Ascending aorta (tissue), 2 donors: ENCODE measurements around the gene PLXNA1. TPM values are rescaled to one million over a fixed set of nuclear protein-coding genes. Genes with fewer than 3 reads are reported as not detected.

Source experiments
- DNase-seq, 2 donors: peaks; one replicate each; pipeline ENCODE4 v3.0.0-alpha.2; 2019; ENCODE audit warnings: low spot score in 2 of 2
- H3K27ac ChIP-seq, 2 donors: fragments of 200-600 bp; sonication (generic); one replicate each; pipeline ENCODE4 v1.5.1; 2016 to 2017; ENCODE audit warnings: mild to moderate bottlenecking in 1 of 2
- H3K27me3 ChIP-seq: fragments of 200-600 bp; sonication (generic); one replicate; pipeline ENCODE4 v1.5.1; 2017
- H3K36me3 ChIP-seq, 2 donors: fragments of 200-600 bp; sonication (generic); one replicate each; pipeline ENCODE4 v1.5.1; 2016
- H3K4me1 ChIP-seq, 2 donors: fragments of 200-600 bp; sonication (generic); one replicate each; pipeline ENCODE4 v1.5.1; 2016 to 2017; ENCODE audit warnings: mild to moderate bottlenecking in 1 of 2
- H3K4me3 ChIP-seq, 2 donors: fragments of 200-600 bp; sonication (generic); one replicate each; pipeline ENCODE4 v1.5.1; 2016 to 2017; ENCODE audit warnings: mild to moderate bottlenecking in 1 of 2
- H3K9me3 ChIP-seq, 2 donors: fragments of 200-600 bp; sonication (generic); one replicate each; pipeline ENCODE4 v1.5.1; 2016
- CTCF ChIP-seq, 3 experiments: fragments of 200-600 bp in 2 of 3; fragments of 450-650 bp in 1 of 3; sonication (generic) in 2 of 3; IDR thresholded peaks; one replicate each; pipeline ENCODE4 v1.5.1; 2016 to 2019; ENCODE audit warnings: antibody characterized with exemption in 3 of 3, mild to moderate bottlenecking in 1 of 3, moderate library complexity in 1 of 3
- intact Hi-C: fragments of 100-400 bp; cut with DNase I; formaldehyde crosslinking; loops from one replicate; pipeline ENCODE4 v1.15.1; 2023
- total RNA-seq: library from RNA; depleted of rRNA; stranded (reverse); fragments of >200 nt; gene quantifications from one replicate; pipeline ENCODE4 v1.1.0, GENCODE V29; 2016

Gene PLXNA1
- total RNA-seq, 1 donor from 2014 or later, result 79.8 TPM

GRCh38 chr3:127030508-127031412, 47.8 kb downstream of the PLXNA1 start:
- Histone ChIP-seq H3K27me3 (no peaks in the 10 kb centered on the region), H3K27ac (no peak overlapping the region), H3K4me3 (no peak overlapping the region), H3K36me3 (peaks cover 64 to 90% of the 10 kb centered on the region in 2 donors), H3K4me1 (peaks cover 0 to 4% of the 10 kb centered on the region in 2 donors), H3K9me3 (no peaks in the 10 kb centered on the region)
- TF ChIP-seq CTCF (IDR thresholded peaks at IDR 0.05), result no peak
- intact Hi-C loops, result no loop called here
- DNase-seq, result no peak

- no peak for DNase-seq
- intact Hi-C loops, result no loop called here
- H3K4me3 ChIP-seq, result no peak overlapping the region
- H3K4me1 ChIP-seq, result peaks cover 0 to 4% of the 10 kb centered on the region in 2 donors
- peaks cover 64 to 85% of the 10 kb centered on the region in 2 donors for H3K36me3 ChIP-seq
- no peaks in the 10 kb centered on the region for H3K9me3 ChIP-seq
- TF ChIP-seq CTCF (IDR thresholded peaks at IDR 0.05), result no peak
- H3K27ac ChIP-seq, result no peak overlapping the region
- H3K27me3 ChIP-seq, result no peaks in the 10 kb centered on the region
These were observed 48.5 kb downstream of the PLXNA1 start for GRCh38 chr3:127031413-127031810.

GRCh38 chr3:127031845-127032244, 48.9 kb downstream of the PLXNA1 start:
- no peak overlapping the region for H3K4me3 ChIP-seq
- peaks cover 0 to 4% of the 10 kb centered on the region in 2 donors for H3K4me1 ChIP-seq
- H3K27me3 ChIP-seq, result no peaks in the 10 kb centered on the region
- H3K9me3 ChIP-seq, result no peaks in the 10 kb centered on the region
- intact Hi-C loops, result no loop called here
- no peak overlapping the region for H3K27ac ChIP-seq
- no peak for TF ChIP-seq CTCF (IDR thresholded peaks at IDR 0.05)
- peaks cover 64 to 80% of the 10 kb centered on the region in 2 donors for H3K36me3 ChIP-seq
- DNase-seq, result no peak

- no peak for TF ChIP-seq CTCF (IDR thresholded peaks at IDR 0.05)
- DNase-seq, result no peak
- no peaks in the 10 kb centered on the region for H3K27me3 ChIP-seq
- H3K9me3 ChIP-seq, result no peaks in the 10 kb centered on the region
- peaks cover 61 to 75% of the 10 kb centered on the region in 2 donors for H3K36me3 ChIP-seq
- intact Hi-C loops, result no loop called here
- H3K4me1 ChIP-seq, result peaks cover 0 to 4% of the 10 kb centered on the region in 2 donors
- H3K27ac ChIP-seq, result no peak overlapping the region
- H3K4me3 ChIP-seq, result no peak overlapping the region
These were observed 49.5 kb downstream of the PLXNA1 start for GRCh38 chr3:127032296-127032990.

Other genes starting within 250 kb of the PLXNA1 start
- gene PRR23E, start 210.0 kb downstream of the PLXNA1 start, total RNA-seq, result not detected